ENCODE measurements around the gene DHFR.

Gene DHFR

DNA sequence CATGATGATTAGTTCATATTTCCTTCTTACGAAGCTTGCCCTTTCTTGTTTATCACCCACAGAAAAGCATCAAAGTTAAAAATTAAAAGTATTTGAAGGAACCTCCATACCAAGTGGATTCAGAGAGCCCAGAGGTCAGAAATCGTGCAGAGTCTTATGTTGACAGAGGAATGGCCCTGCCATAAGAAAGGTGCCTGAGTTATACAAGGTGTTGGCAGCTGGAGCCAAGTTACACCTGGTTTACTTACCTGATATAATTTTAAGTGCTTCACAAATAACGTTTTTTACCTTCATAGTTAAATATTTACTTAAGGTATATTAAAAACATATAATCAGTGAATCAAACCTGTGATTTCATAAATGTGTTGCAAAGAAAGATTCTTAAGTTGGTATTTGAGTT lies 42.3 kb upstream of the DHFR start:
- DNase-seq (ENCODE audit: low read depth): no peak
- TF ChIP-seq, protein P1, sequence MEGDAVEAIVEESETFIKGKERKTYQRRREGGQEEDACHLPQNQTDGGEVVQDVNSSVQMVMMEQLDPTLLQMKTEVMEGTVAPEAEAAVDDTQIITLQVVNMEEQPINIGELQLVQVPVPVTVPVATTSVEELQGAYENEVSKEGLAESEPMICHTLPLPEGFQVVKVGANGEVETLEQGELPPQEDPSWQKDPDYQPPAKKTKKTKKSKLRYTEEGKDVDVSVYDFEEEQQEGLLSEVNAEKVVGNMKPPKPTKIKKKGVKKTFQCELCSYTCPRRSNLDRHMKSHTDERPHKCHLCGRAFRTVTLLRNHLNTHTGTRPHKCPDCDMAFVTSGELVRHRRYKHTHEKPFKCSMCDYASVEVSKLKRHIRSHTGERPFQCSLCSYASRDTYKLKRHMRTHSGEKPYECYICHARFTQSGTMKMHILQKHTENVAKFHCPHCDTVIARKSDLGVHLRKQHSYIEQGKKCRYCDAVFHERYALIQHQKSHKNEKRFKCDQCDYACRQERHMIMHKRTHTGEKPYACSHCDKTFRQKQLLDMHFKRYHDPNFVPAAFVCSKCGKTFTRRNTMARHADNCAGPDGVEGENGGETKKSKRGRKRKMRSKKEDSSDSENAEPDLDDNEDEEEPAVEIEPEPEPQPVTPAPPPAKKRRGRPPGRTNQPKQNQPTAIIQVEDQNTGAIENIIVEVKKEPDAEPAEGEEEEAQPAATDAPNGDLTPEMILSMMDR (conservative IDR thresholded peaks at IDR 0.05; ENCODE audit: control insufficient read depth, insufficient read depth, low read depth, low read length): no peak
- H3K4me3 ChIP-seq (ENCODE audit: control insufficient read depth, low read depth, low read length): no peak overlapping the region

DNA sequence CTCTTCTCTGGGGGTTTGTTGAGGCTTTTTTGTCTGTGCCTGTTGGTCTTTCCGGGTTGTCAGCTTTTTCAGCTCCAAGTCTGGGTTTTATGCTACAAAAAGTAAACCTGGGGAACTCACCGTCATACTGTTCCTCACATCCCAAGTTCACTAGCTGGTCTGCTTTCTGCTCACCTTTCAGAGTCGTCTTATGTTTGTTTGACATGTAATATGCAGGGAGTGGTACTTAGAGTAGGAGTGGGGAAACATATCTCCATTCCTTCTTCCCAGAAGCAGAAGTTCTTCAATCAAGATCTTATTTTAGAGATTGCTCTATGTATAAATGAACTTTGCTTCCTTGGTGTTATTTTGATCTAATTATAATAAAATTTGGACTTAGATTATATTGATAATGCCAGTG lies 41.7 kb upstream of the DHFR start:
- TF ChIP-seq, protein P1 (conservative IDR thresholded peaks at IDR 0.05; ENCODE audit: control insufficient read depth, insufficient read depth, low read depth, low read length): no peak
- H3K4me3 ChIP-seq (ENCODE audit: control insufficient read depth, low read depth, low read length): no peak overlapping the region
- no peak for DNase-seq (ENCODE audit: low read depth)

DNA sequence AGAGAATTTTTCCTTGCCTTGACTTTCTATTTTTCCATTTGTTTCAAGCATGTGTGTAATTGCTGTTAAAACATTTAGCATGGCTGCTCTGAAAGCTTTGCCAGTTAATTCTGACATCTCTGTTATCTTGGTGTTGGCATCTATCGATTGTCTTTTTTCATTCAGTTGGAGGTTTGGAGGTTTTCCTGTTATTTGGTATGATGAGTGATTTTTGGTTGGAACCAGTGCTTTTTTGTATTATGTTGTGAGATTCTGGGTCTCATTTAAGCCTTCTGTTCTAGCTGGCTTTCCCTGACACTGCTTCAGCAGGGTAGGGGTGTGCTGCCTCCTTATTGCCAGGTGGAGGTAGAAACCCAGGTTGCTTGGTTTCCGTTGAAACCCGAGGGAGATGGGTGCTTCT lies 40.9 kb upstream of the DHFR start:
- TF ChIP-seq, protein P1 (conservative IDR thresholded peaks at IDR 0.05; ENCODE audit: control insufficient read depth, insufficient read depth, low read depth, low read length): no peak
- DNase-seq (ENCODE audit: low read depth): no peak
- H3K4me3 ChIP-seq (ENCODE audit: control insufficient read depth, low read depth, low read length): no peak overlapping the region

DNA sequence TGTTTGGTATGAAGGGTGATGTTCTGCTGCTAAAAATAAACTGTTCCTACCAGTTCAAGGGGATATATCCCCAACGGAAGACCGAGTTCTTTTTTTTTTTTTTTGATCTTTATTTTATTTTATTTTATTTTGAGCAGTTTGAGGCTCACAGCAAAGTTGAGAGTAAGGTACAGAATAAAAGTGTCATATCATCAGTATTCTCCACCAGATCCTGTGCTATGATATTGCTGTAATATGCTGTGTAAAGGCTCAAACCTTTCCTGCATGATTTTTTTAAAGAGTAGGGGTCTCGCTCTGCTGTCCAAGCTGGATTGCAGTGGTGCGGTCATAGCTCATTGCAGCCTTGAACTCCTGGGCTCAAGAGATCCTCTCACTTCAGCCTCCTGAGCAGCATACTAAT lies 34.8 kb upstream of the DHFR start:
- no peak overlapping the region for H3K4me3 ChIP-seq (ENCODE audit: control insufficient read depth, low read depth, low read length)
- DNase-seq (ENCODE audit: low read depth): no peak
- TF ChIP-seq, protein P1 (conservative IDR thresholded peaks at IDR 0.05; ENCODE audit: control insufficient read depth, insufficient read depth, low read depth, low read length): no peak

DNA sequence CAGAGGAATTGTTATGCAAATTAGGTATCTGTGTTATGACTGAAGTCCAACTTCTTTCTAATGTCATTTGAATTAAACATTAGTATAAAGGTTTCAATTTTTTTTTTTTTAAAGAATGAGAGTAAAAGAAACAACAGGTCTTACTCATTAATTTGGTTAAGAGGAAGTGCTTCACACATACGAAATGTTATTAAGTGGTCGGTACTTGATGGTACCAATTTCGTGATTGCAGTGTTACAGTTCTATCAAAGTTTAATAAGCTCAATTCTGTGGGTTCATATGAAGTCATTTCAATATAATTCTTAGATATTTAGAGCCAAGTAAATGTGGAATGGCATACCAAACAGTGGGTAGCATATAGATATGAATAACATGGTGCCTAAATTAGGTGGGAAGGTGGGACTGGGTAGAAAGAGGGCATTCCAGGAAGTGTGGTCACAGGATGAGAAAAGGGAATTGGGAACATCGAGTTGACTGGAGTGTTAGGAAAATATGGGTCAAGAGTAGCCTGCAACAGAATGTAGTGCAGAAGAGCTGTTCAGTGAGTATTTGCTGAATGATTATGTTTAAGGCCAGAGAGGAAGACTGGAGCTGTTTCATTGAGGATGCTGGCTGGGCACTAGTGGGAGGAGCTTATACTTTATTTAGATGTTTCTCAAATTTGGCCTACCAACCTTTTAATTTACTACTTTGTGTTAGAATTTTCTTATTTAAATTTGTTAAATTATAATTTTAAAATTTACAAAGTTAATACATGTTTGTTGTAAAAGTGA lies 34.1 kb upstream of the DHFR start:
- TF ChIP-seq, protein P1 (conservative IDR thresholded peaks at IDR 0.05; ENCODE audit: control insufficient read depth, insufficient read depth, low read depth, low read length): no peak
- no peak for DNase-seq (ENCODE audit: low read depth)
- no peak overlapping the region for H3K4me3 ChIP-seq (ENCODE audit: control insufficient read depth, low read depth, low read length)

DNA sequence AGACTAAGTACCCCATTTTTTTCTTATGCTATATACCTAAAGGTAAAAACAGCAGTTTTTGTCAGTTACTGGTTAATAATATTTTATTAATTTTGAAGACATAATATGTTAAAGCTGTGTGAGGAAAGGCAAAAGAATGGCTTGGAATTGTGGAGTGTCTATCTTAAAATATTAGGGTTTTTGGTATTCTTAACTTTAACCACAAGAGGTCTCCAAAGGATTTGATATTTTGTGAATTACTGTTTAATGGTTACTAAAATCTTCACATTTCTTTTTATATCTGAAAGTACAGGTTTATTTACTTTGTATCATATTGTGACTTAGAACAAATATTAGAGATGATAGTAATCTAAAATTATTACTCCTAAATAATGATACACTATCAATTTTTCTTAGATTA lies 32.0 kb upstream of the DHFR start:
- peak; percentile 28 for DNase-seq (ENCODE audit: low read depth)
- TF ChIP-seq, protein P1 (conservative IDR thresholded peaks at IDR 0.05; ENCODE audit: control insufficient read depth, insufficient read depth, low read depth, low read length): no peak

More for the DNA sequence above, 32.0 kb upstream of the DHFR start:
- no peak overlapping the region for H3K4me3 ChIP-seq (ENCODE audit: control insufficient read depth, low read depth, low read length)
